ENCODE results near the gene RTN4RL2.

The RTN4RL2 gene

DNA sequence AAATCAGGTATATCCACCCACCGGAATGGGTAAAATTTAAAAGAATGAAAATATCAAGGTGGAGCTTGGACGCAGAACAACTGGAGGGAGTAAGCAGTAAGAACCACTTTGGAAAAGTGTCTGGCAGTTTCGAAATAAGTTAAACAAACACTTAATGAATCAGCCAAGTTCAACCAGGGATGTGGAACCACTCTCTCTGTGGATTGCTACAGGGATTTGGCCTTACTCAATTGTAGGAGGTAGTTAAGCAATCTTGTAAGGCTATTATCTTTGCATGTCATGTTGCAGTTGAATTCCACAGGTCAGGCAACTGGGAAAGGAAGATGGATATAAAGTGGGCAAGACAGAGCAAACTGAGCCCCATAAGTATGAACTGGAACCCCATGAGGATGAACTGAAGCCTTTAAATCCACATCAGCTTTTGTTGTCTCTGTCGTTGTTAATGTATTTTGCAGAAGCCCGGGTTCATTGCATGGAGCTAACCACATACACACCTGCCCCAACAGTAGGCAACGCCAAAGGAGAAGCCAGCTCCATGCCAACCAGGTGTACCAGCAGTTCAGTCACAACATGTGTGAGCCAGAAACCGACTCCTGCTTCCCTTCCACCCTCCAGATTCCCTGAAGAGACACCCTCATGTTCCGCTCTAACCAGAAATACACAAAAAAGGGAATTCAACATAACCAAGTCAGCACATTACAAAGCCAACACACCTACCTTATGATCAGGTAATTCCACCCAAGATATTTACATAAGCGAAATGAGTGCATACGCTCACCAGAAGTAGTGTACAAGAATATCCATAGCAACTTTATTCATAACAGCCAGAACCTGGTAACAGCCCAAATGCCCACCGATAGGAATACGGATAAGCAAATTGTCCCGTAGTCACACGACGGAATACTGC is 25.4 kb upstream of the RTN4RL2 start:
- Histone ChIP-seq H2AFZ (ENCODE audit: low read depth, low read length, severe bottlenecking) (no peak overlapping the region), H3K9me3 (ENCODE audit: insufficient read depth, low read length) (no peaks in the 10 kb centered on the region), H3K27me3 (ENCODE audit: low read length) (no peaks in the 10 kb centered on the region), H3K4me3 (ENCODE audit: insufficient read depth, low read length, poor library complexity, severe bottlenecking) (no peak overlapping the region), H3F3A (ENCODE audit: insufficient read depth) (no peaks in the 10 kb centered on the region), H3K9me2 (replicated peaks; ENCODE audit: insufficient read depth, low read length) (no peaks in the 10 kb centered on the region), H3K4me2 (ENCODE audit: low read depth, low read length, poor library complexity, severe bottlenecking) (no peak overlapping the region), H3K79me2 (ENCODE audit: insufficient read depth, low read length) (no peaks in the 10 kb centered on the region), H3K36me3 (ENCODE audit: low read length) (no peaks in the 10 kb centered on the region), H4K20me1 (ENCODE audit: low read depth, low read length) (no peaks in the 10 kb centered on the region), H3K9ac (ENCODE audit: low read length) (no peak overlapping the region), H3K27ac (ENCODE audit: low read depth, low read length) (no peak overlapping the region)
- no peak for TF ChIP-seq EZH2phosphoT487 (conservative IDR thresholded peaks at IDR 0.05; ENCODE audit: low read length)
- TF ChIP-seq, protein P1, sequence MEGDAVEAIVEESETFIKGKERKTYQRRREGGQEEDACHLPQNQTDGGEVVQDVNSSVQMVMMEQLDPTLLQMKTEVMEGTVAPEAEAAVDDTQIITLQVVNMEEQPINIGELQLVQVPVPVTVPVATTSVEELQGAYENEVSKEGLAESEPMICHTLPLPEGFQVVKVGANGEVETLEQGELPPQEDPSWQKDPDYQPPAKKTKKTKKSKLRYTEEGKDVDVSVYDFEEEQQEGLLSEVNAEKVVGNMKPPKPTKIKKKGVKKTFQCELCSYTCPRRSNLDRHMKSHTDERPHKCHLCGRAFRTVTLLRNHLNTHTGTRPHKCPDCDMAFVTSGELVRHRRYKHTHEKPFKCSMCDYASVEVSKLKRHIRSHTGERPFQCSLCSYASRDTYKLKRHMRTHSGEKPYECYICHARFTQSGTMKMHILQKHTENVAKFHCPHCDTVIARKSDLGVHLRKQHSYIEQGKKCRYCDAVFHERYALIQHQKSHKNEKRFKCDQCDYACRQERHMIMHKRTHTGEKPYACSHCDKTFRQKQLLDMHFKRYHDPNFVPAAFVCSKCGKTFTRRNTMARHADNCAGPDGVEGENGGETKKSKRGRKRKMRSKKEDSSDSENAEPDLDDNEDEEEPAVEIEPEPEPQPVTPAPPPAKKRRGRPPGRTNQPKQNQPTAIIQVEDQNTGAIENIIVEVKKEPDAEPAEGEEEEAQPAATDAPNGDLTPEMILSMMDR (IDR thresholded peaks at IDR 0.05; ENCODE audit: insufficient read depth, low read length, poor library complexity, severe bottlenecking): no peak

DNA sequence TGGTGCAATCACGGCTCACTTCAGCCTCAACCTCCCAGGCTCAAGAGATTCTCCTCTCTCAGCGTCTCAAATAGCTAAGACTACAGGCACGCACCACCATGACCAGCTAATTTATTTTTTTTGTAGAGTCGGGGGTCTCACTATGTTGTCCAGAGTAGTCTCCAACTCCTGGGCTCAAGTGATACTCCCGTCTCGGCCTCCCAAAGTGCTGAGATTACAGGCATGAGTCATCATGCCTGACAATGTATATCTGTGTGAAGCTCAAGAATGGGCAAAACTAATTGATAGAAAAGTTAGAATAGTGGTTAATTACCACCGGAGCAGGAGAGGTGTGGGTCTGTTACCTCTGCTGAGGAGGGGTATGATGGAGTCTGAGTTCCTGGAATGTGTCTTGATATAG is 24.3 kb upstream of the RTN4RL2 start:
- Histone ChIP-seq H3K79me2 (ENCODE audit: insufficient read depth, low read length) (no peaks in the 10 kb centered on the region), H3K36me3 (ENCODE audit: low read length) (no peaks in the 10 kb centered on the region), H3F3A (ENCODE audit: insufficient read depth) (no peaks in the 10 kb centered on the region), H3K4me3 (ENCODE audit: insufficient read depth, low read length, poor library complexity, severe bottlenecking) (no peak overlapping the region), H3K9me2 (replicated peaks; ENCODE audit: insufficient read depth, low read length) (no peaks in the 10 kb centered on the region), H2AFZ (ENCODE audit: low read depth, low read length, severe bottlenecking) (no peak overlapping the region), H3K9ac (ENCODE audit: low read length) (no peak overlapping the region), H4K20me1 (ENCODE audit: low read depth, low read length) (no peaks in the 10 kb centered on the region), H3K9me3 (ENCODE audit: insufficient read depth, low read length) (no peaks in the 10 kb centered on the region), H3K27me3 (ENCODE audit: low read length) (no peaks in the 10 kb centered on the region), H3K27ac (ENCODE audit: low read depth, low read length) (no peak overlapping the region), H3K4me2 (ENCODE audit: low read depth, low read length, poor library complexity, severe bottlenecking) (no peak overlapping the region)
- TF ChIP-seq EZH2phosphoT487 (conservative IDR thresholded peaks at IDR 0.05; ENCODE audit: low read length): no peak
- TF ChIP-seq, protein P1 (IDR thresholded peaks at IDR 0.05; ENCODE audit: insufficient read depth, low read length, poor library complexity, severe bottlenecking): no peak

DNA sequence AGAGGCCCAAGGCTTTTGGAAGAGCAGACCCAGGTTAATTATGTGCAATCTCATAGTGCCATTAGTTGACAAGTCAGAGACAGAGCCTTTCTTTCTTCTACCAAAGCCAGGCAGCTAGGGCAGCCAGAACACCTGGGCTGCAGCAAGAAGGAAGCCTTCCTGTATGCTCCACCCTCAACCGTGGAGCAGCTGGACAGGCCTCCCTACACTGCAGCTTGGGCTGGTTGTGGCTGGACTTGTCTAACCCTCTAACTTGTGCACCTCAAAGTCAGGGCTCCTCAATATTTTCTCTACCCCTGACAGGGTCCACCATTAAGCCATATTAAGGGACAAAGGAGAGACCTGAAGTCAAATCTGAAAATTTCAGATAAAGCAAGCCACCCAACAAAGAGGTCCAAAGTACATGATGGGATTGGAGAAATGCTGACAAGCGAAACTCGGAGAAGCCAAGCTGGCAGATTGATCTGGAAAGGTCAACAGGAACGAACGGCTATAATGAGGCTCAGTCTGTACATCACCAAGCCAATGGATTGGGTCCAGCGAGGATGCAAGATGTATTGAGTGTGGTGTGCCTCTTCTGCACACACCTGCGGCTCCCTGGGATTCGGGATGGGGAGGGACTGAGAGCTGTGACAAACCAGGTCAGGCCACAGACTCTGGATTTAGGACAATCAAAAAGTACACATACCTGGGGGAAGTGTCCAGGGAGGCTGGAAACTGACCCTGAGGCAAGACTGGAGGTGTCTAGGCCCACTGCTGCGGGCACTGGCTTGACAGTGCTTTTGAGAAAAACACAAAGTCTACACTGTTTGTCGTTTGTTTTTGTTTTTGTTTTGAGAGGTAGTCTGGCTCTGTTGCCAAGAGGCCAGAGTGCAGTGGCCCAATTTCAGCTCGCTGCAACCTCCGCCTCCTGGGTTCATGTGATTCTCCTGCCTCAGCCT is 21.7 kb upstream of the RTN4RL2 start:
- Histone ChIP-seq H3K27ac (ENCODE audit: low read depth, low read length) (no peak overlapping the region), H3K9me2 (replicated peaks; ENCODE audit: insufficient read depth, low read length) (no peaks in the 10 kb centered on the region), H3K36me3 (ENCODE audit: low read length) (no peaks in the 10 kb centered on the region), H3K4me2 (ENCODE audit: low read depth, low read length, poor library complexity, severe bottlenecking) (no peak overlapping the region), H3K79me2 (ENCODE audit: insufficient read depth, low read length) (no peaks in the 10 kb centered on the region), H2AFZ (ENCODE audit: low read depth, low read length, severe bottlenecking) (no peak overlapping the region), H3K4me3 (ENCODE audit: insufficient read depth, low read length, poor library complexity, severe bottlenecking) (no peak overlapping the region), H3F3A (ENCODE audit: insufficient read depth) (no peaks in the 10 kb centered on the region), H4K20me1 (ENCODE audit: low read depth, low read length) (no peaks in the 10 kb centered on the region), H3K27me3 (ENCODE audit: low read length) (no peaks in the 10 kb centered on the region), H3K9ac (ENCODE audit: low read length) (no peak overlapping the region), H3K9me3 (ENCODE audit: insufficient read depth, low read length) (no peaks in the 10 kb centered on the region)
- no peak for TF ChIP-seq EZH2phosphoT487 (conservative IDR thresholded peaks at IDR 0.05; ENCODE audit: low read length)
- TF ChIP-seq, protein P1 (IDR thresholded peaks at IDR 0.05; ENCODE audit: insufficient read depth, low read length, poor library complexity, severe bottlenecking): no peak

Measured in SU-DHL-6 (cell line).